Measurements from ENCODE around the gene MYO5B.

DNA sequence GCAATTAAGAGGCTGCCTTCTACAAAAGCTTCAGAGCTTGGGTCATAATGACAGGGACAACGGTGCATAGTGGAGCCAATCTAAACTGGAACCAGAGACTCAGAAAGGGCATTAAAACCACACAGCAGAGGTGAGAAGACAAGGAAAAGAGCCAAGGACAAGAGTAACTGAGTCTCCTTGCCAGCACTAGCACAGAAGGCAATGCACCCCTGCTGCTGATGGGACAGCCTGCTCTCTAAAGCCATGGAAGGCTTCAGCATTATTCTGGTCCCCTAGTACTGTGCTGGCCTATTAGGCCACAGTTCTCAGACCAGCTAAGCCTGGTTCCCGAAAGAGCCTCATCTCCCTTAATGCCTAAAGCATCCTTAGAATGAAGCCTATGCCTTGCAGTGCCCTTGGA lies 15.5 kb downstream of the MYO5B start:
- TF ChIP-seq REST (IDR thresholded peaks at IDR 0.05), result no peak
- no peak for TF ChIP-seq JUND (IDR thresholded peaks at IDR 0.05)
- no peak for TF ChIP-seq CTCF (IDR thresholded peaks at IDR 0.05; ENCODE audit: low read depth, low read length, missing input control)
- TF ChIP-seq YY1 (IDR thresholded peaks at IDR 0.05), result no peak

Data from liver (tissue), 3 donors.